ENCODE results near the gene PDXK.
"Not testable (repeated sequence)": the region's sequence is repeated elsewhere in the genome, so short reads cannot be mapped to it uniquely, and the experiment has no call there.

Gene PDXK

DNA sequence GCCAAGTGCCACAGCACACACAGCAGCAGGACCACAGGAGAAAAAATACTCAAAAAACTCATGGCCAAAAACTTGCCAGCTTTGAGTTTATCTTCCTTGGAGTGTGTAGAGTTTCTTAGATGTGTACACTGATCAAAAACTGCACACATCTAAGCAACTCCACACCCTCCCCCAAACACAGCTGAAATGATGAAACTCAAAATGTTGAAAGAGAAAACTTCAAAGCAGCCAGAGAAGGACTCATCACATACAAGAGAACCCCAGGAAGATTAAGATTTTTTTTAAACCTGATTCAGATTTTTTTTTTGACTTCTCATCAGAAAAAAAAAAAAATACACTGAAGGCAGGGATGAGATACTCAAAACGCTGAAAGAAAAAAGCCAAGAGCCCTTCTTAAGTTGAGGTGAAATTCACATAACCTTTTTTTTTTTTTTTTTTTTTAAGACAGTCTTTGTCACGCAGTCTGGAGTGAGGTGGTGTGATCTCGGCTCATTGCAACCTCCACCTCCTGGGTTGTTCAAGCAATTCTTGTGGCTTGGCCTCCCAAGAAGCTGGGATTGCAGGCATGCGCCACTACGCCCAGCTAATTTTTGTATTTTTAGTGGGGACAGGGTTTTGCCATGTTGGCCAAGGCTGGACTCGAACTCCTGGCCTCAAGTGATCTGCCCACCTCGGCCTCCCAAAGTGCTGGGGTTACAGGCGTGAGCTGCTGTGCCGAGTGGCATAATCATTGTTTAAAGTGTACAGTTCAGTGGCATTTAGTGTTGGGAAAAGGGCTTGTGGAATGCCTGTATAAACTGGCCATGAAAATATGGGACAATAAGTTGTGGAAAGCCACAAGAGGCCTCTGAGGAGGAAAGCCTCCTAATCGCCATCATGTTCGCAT lies 20.9 kb upstream of the PDXK start:
- no peak for DNase-seq (ENCODE audit: low read depth)

DNA sequence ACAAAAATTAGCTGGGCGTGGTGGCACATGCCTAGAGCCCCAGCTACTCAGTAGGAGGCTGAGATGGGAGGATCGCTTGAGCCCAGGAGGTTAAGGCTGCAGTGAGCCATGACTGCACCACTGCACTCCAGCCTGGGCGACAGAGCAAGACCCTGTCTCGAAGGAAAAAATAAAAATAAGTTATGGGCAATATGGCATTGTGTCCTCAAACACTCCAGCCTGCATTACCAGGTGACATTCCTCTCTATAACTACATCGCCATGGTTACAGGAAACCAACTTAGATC lies 19.5 kb upstream of the PDXK start:
- DNase-seq (ENCODE audit: low read depth): not testable (repeated sequence)

DNA sequence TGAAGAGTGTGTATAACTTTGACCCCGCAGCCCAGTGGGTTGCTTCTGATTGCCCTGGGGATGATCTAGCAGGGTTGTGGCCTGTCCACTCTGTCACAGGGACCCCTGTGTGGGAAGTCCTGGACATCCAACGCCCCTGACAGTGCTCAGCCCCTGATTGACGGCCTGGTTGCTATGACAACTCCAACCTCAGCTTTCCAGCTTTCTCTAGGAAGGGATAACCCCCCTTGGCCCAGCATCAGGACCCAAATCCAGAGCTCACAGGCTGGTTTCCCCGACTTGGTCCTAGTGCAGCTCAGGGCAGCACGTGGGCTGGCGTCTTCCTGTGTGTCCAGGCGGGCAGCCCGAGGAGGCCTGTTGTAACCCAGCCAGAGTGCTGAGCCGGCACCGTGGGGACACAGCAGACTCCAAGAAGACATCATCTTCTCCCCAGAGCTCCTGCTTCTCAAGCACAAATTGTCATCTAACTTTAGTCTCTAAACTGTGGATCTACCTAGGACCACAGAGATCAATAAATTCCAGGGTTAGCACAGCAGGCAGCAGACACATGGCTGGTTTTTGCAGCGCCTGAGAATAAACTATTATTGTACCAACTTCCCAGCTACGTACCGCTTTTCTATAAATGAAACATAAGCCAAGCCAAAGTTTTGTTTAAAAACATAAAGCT lies 18.9 kb upstream of the PDXK start:
- no peak for DNase-seq (ENCODE audit: low read depth)

DNA sequence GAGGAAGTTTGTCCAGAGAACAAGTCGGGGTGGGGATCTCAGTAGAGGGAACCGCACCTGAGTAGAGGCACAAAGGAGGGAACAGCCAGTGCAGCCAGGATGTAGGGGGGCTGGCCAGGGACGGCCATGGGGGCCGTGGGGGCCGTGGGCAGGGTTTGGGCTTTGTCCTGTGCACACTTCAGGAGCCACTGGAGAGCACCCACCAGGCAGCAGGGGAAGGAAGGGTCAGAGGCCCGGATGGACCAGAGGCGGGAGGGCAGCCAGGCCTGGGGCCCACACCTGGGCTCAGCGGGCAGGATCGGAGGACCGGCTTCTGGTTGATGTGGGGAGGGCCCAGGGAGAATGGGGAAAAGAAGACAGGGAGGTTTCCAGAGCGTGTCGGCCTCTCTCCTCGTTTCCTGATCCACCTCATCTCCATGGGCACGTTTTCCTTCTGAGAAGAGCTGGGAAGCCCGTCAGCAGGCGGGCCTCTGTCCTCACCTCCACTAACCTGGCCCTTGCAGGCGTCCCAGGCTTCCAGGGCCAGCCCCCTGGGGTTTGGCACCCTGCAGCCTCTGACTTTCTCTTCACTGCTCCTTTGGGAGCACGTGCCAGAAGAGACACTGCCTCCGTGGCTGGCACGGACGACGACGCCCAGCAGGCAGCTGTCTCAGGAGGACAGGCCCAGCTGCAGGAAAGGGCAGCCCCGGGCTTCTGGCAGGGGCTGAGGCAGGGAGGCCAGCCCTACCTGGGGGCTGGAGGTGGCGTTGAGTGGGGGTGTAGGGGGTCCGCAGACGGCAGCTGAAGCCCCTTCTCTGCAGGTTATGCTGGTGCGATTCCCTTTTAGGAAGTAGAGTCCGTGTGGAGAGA lies 16.8 kb upstream of the PDXK start:
- no peak for DNase-seq (ENCODE audit: low read depth)

DNA sequence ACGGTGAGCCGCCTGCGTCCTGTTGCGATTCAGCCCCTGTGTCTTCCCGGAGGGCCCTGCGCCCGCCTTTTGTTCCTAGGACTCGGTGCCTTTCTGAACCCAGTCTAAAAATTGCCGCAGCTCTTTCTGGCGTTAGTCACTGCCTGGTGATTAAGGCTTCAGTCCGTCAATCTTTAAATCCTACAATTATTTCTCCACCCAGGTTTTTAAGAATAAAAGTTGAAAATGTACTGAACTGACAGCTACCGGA lies 16.2 kb upstream of the PDXK start:
- no peak for DNase-seq (ENCODE audit: low read depth)

DNA sequence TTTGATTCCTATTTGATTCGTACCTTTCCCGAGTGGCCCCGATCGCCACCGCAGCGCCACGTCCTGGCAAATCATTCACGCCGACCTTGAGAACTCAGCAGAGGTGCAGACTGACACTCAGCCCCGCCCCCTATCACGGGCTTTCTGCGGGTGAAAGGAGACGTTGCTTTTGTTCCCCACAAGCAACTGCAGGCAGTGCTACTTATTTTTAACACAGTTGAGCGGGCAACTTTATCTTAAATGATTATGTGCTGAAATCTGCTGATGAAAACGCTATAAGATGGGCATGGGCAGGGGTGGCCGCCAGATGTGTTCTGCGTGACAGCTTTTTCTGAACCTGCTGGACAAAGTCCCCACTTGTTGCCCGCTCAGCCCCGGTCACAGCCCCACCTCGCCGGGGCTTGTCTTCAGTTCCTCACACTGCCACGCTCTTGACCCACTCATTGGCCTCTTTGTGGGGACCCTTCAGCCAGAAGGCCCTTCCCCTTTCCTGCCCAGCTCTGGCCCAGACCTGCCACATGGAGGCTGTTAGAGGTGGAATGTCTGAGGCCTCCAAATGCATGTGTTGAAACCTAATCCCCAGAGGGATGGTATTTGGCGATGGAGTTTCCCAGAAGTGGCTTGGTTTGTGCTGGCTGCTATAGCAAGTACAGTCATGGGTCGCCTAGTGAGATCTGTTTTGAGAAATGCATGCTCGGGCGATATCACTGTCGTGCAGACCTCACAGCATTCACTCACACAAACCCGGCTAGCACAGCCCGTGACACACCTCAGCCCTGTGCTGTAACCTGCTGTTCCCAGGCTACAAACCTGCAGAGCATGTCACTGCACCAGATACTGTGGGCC lies 15.7 kb upstream of the PDXK start:
- DNase-seq (ENCODE audit: low read depth): no peak

DNA sequence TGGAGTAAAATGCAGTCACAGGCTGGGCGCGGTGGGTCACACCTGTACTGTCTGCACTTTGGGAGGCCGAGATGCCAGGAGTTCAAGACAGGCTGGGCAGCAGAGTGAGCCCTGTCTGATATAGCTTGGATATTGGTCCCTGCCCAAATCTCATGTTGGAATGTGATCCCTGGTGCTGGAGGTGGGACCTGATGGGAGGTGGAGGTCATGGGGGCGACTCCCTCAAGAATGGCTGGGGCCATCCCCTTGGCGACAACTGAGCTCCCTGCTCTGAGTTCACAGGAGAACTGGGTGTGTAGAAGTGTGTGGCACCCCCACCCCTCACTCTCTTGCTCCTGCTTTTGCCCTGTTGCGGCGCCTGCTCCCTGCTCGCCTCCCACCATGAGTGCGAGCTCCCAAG lies 11.5 kb upstream of the PDXK start:
- no peak for DNase-seq (ENCODE audit: low read depth)

DNA sequence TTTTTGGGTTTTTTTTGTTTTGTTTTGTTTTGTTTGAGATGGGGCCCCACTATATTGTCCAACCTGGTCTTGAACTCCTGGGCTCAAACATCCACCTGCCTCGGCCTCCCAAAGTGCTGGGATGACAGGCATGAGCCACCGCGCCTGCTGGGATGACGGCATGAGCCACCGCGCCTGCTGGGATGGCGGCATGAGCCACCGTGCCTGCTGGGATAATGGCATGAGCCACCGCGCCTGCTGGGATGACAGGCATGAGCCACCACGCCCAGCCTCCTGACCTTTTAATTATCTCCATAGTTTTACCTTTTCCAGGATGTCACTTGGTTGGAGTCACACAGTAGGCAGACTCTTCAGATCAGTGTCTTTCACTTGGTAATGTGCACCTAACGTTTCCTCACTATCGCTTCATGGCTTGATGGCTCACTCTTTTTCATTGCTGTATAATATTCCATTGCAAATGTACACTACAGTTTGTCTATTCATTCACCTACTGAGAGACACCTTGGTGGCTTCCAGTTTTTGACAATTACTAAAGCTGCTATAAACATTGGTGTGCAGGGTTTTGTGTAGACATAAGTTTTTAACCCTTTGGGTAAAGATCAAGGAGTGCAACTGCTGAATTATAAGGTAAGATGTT lies 10.1 kb upstream of the PDXK start:
- DNase-seq (ENCODE audit: low read depth): no peak

DNA sequence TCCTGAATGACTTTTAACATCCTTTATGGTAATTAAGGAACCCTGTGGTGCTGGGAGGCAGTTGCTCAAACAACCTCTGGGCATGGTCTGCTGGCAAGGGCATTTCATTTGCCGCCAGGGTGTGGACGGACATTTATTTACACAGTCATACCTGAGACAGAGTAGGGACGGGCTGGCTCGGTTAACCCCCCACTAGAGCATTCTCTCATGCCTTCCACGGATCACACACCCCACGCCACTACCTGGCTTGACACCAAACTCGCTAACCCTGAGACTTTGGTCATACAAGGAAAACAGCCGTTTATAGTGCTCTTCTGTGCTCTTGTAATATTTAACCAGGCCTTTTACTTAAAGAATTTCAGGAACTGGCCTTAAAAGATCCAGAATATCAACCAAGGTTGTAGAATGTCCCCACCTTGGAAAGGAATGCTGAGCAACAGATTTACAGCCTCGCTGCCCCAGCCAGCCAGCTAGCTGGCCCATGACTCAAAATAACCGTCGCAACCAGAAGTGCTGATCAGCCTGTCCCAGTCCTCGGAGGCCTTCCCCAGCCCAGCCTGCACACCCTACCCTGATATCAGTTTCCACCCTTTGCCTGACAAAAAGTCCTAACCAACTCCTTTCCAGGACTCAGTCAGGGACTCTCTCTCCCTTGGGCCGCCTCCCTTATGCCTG lies 6.5 kb upstream of the PDXK start:
- DNase-seq (ENCODE audit: low read depth): no peak

DNA sequence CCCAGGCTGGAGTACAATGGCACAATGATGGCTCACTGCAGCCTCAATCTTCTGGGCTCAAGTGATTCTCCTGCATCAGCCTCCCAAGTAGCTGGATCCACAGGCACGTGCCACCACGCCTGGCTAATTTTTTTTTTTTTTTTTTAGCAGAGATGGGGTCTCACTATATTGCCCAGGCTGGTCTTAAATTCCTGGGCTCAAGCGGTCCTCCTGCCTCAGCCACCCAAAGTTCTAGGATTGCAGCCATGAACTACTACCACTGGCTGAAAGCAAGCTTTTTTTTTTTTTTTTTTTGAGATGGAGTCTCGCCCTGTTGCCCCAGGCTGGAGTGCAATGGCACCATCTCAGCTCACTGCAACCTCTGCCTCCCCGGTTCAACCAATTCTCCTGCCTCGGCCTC lies 5.8 kb upstream of the PDXK start:
- DNase-seq (ENCODE audit: low read depth): not testable (repeated sequence)

DNA sequence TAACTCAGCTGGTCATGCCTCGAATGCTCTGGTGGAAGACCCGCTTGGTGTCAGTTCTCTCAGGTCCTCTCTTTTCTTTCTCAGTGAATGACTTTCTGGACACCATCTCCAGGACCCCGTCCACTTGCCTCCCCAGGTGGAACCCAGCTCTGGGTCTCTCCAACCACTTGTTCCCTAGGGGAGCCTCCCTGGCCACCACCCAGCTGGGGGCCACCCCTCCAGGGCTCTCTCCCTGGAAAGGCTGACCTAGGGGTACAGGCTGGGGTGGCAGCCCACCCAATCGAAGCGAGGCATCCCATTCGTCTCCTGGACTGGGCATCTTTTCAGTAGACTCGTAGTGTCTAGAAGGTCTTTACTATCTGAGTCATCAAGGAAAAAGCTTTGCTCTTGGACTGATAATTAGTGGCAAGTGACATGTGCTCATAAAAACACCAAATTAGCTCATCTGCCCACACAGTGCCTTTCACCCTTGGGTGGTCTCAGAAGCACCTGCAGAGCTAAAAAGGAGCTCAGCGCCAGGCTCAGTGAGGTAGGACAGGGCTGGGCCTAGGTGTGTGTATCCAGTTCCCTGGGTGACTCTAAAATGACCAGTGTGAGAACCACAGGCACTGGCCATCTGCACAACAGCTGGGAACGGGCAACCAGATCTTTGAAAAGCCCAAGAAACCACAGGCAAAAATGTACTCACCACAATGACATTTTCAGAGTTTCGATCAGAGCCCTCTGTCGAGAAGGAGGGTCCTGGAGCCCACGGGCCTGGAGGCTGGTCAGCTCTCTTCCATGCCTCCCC lies 2.4 kb upstream of the PDXK start:
- DNase-seq (ENCODE audit: low read depth): no peak

DNA sequence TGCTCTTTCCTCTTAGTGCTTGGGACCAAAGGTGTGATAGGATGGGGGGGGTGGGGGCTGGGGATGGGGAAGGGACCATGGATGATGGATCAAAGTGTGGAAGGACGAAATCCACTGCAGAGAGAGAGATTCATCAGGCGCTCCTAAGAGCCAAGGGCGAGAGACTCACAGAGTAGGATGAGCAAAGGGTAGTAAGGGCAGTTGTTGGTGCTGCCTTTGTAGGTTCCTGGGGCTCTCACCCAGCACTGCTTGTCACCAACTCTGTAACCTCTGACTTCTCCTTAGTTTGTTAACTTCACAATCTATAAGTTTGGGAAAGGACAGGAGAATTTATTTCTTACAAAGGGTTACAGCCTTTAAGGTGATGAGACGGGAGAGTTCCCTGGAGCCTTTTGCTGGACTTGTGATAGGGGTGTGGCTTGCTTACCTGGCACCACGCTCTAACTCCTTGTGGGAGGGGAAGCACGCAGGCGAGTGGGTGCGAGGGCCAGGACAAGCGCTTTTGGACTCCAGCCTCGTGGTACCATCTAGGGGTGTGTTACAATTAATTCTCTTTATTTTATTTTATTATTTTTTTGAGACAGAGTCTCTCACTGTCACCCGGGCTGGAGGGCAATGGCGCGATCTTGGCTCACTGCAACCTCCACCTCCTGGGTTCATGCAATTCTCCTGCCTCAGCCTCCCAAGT lies 1.6 kb upstream of the PDXK start:
- DNase-seq (ENCODE audit: low read depth): no peak

DNA sequence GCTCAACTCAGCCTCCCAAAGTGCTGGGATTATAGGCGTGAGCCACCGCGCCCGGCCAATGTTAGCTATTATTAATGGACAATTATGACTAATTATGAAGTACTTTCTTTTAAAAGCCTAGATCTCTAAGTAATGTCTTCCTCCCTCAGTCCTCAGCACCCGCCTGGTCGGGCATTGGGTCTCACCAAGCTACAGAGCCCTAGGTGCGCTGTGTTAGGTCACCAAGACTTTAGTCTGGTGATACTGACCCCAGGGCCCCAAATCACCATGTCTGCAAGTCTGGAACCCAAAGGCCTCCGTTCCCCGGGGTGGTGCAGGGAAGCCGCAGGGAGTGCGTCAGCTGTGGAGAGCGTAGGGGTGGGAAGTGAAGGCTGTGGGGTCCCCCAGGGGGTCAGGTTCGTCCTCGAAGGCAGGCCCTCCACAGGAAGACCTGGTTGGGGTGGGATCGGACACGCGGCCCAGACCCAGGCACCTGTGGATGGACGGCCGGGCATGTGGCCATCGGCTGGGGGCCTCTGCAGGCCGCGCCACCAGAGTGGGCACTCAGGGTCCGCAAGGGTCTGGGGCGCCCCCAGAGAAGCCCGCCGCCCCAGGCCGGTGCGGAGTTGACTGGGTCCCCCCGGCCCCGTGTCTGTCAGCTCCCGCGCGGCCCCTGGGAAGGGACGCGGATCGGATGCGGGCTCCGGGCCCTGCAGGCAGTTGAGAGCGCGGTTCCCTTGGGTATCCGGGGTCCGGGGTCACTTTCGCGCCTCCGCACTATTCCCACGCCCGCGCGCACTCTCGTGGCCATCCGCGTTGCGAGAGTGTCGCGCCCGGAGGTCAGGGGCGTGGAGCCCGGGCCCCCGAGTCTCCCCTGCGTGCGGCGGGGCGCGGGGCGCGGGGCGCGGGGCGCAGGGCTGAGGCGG lies 710 bp upstream of the PDXK start:
- no peak for DNase-seq (ENCODE audit: low read depth)

DNA sequence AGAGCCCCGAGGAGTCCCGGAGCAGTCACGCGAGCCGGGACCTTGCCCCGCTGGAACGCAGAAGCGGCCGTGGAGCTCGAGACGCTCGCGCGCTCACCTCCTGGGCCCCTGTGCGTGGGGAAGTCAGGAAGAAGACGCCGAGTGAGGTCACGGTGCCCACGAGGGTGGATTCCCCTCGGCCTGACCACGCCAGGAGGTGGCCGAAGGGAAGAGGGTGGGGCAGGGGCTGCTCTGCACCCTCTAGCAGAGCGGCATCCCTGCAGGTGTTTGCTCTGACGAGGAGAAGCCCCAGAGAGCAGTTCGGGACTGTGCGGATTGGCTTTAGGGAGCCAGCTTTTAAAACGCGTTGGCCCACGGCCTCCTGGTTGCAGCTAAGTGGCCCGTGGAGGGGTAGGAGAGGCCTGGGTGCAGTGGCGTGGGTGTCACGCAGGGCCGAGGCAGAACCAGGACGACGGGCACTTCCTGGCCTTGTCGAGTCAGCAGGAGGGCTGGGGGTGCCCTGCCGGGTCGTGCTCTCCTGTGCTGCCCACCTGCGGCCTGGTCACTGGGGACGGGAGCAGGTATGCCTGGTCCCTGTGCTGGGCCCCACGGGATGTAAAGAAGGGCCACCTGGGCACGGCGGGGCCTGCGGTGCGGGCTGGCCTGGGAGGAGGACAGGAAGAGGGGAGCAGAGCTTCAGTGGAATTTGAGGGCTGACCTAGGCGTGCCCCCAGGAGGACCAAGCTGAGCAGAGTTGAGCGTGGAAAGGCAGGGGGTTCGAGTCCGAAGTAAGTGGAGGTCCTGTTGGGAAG lies 1.0 kb downstream of the PDXK start:
- DNase-seq (ENCODE audit: low read depth): no peak

DNA sequence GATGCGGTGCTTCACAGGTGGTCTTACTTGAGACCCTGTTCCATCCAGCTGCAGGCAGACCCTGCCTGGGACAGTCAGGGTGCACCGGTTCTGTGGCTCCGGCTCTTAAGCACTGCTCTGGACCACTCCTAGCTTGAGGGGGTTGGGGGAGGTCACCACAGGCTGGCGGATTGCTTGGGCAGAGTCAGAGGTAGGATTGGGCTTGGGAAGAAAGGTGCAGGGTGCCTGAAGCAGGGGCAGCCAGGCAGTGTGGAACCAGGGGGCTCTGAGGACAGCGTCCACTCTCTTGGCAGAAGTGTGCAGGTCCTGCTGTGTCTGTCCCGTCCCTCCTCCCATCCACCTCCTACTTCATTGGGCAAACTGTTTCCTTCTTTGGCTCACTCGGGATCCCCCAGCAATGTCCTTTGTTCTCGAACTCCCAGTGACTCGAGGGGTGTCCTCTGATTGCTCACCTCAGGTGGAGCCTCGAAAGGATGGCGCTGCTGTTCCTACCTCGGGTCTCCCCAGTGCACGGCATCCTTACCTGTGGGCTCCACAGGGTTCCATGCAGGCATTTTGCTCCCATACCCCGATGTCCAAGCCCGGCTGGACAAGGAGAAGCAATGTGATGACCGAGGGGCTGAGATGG lies 1.7 kb downstream of the PDXK start:
- DNase-seq (ENCODE audit: low read depth): no peak

DNA sequence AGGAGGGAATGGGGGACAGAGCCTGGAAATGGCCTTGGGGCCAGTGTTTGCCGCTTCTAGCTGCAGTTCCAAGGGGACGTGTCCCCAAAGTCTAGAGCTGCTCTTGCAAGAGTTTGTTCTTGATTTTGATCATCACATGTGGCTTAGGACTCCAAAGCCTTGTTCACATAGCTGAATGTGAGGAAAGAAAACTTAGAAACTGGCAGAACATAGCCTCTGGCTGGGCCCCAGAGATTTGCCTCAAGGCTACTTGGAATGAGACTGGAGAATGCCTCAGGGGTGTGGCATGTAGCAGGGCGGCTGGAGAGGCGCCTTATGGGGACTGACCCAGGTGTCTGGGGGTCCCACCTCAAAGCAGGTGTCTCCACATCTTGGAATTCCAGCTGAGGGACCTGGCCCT lies 2.3 kb downstream of the PDXK start:
- no peak for DNase-seq (ENCODE audit: low read depth)

DNA sequence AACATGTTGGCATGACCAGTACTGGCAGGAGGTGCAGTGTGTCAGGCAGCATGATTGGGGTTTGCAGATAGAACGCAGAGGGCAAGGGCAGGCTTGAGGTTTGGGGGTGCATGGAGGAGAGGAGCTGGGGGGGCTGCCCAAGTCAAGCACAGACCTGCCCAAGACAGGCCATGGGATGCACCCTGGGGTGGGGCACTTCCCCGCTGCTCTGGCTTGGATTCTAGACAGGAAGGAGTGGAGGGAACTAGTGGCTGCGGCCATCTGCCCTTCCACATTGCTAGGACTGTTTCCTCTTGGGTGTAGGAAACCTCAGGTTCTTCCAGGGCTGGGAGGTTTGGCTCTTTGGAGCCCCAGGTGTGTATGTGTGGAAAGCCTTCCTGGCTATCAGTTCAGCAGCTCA lies 3.0 kb downstream of the PDXK start:
- DNase-seq (ENCODE audit: low read depth): no peak

DNA sequence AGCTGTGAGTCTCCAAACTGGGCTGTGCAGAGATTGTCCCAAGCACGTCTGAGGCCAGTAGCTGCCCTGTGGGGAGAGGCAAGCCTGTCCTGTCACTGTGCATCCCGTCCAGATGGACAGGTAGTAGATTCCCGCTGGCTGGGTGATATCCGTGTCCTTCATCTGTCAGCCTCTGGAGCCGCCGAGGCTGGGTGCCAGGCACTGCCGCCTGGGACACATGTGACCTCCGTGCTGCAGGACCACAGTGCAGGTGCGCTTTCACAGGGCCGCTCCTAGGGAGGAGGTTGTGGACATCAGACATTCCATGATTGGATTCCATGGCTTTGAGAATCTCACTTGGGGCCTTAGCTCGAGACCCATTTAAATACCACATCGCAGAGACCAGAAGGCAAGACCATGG lies 4.7 kb downstream of the PDXK start:
- no peak for DNase-seq (ENCODE audit: low read depth)

All from activated T-cell treated with anti-CD3 and anti-CD28 coated beads for 1 hour (primary cell).